Caki2 (cell line): ENCODE results near the gene APOL6. TPM values are rescaled to one million over a fixed set of nuclear protein-coding genes. Genes with fewer than 3 reads are reported as not detected.

Experiments used
- DNase-seq: peaks from one replicate; pipeline ENCODE4 v3.0.0-alpha.2; 2015; ENCODE audit warnings: low read depth
- in situ Hi-C: cut with HindIII; loops from 2 replicates; pipeline ENCODE4 v1.10.0; 2016; ENCODE audit warnings: low sequenced_read_pairs, low pct_unique_long_range_greater_than_20kb, mixed read lengths
- total RNA-seq: library from RNA; depleted of rRNA; stranded (reverse); fragments of >200 nt; shearing (Covaris generic); gene quantifications from 2 replicates; pipeline ENCODE4 v1.2.3, GENCODE V29; 2014; ENCODE audit warnings: low replicate concordance

Gene APOL6
- total RNA-seq, 1 experiment from 2014 or later: 21.3 TPM

- peak; percentile 45 for DNase-seq
- in situ Hi-C loops: no loop called here
Measured at GRCh38 chr22:35631597-35631996, 16.6 kb upstream of the APOL6 start.

DNA sequence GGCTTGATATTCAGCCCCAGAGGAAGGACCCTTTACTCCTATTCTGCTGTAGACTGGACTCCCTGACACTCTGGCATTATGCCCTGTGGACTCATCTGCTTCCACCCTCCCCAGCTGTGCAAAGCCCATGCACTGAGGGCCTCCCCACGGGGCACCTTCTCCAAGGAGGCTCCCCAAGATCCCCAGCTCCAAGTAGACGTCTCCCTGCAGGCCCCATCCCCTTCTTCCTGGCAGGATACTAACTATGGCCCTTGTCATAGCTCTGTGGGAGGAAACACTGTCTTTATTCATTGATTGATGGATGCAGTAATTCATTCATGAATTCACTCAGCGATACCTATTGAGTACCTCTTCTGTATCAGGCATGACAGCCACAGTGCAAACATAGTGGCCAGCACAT, 15.3 kb upstream of the APOL6 start:
- no peak for DNase-seq
- in situ Hi-C loops: no loop called here

DNA sequence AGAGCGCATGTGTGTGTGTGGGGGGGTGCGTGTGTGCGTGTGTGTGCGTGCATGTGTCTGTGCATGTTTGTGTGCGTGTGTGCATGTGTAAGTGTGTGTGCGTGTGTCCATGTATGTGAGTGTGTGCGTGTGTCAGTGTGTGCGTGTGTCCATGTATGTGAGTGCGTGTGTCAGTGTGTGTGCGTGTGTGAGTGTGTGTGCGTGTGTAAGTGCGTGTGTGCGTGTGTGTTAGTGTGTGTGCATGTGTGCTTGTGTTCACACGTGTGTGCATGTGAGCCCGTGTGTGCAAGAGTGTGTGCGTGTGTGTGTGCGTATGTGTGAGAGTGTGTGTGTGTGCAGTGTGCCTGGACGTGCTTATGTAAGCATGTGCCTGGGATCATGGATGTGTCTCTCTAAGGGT, 14.7 kb upstream of the APOL6 start:
- in situ Hi-C loops: no loop called here
- DNase-seq: no peak

- in situ Hi-C loops: no loop called here
Measured at GRCh38 chr22:35634015-35634414, 14.2 kb upstream of the APOL6 start.

GRCh38 chr22:35634943-35635540, 13.2 kb upstream of the APOL6 start:
- in situ Hi-C loops: no loop called here
- peak; percentile 49 for DNase-seq

More at GRCh38 chr22:35634015-35634414, 14.2 kb upstream of the APOL6 start:
- no peak for DNase-seq

DNA sequence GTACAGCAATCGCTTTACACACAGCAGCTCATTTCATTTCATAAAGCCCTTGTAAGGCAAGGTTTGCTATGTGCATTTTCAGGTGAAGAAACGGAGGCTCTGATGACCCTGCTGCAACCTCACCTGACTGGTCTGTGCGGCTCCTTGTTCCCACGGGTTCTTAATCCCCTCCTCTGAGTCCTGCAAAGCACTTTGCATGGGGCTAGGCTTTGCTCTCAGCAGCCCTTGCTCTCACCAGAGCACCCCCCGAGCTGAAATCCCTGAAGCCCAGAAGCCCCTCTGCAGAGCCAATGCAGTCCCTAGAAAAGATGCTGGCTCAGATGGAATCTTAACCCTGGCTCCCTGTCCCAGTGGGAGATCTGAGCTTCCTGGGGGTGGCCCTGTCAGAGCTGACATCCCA, 11.0 kb upstream of the APOL6 start:
- no peak for DNase-seq
- in situ Hi-C loops: no loop called here

- DNase-seq: no peak
- in situ Hi-C loops: no loop called here
Measured at GRCh38 chr22:35638001-35638400, 10.2 kb upstream of the APOL6 start.

DNA sequence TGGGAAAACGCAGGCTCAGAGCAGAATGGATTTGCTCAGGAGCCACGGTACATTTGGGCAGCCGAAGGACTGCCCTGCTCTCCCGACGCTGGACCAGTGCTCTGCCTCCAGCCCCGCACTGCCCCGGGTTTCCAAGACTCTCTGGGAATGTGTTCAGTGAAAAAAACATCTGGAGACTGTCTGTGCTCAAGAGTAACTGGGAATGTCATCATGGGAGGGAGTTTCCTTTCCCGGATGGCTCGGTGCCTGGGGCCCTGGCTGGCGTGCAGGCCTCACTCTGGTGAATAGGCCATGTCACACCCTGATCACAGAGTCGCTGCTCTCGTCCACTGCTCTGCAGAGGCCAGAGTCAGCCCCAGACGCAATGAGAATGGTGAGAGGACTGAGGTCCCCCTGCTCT, 9.8 kb upstream of the APOL6 start:
- in situ Hi-C loops: no loop called here
- DNase-seq: no peak

DNA sequence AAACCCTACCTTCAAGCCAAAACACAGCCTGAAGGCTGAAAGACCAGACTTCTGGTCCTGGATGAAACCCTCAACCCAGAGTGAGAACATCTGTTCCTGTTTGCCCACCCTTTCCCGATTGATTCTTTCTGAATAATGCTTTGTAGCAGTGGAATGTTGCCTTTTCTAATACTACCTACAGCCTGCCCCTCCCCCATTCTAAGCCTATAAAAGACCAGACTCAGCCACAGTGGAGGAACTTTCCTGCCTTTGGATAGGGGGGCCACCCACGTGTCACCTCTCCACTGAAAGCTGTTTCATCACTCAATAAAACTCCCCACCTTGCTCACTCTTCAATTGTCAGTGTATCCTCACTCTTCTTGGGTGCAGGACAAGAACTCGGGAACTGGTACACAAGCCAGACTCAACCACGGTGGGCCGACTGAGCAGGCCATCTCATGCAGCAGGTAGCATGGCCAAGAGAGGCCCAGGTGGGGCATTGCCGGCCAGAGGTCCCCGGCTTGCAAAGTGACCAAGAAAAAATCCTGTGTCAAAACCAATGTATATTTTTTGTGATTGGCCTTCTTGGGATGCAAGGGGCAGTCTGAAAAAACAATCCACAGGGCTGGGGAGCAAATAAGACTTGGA, 6.6 kb upstream of the APOL6 start:
- no peak for DNase-seq
- in situ Hi-C loops: no loop called here

DNA sequence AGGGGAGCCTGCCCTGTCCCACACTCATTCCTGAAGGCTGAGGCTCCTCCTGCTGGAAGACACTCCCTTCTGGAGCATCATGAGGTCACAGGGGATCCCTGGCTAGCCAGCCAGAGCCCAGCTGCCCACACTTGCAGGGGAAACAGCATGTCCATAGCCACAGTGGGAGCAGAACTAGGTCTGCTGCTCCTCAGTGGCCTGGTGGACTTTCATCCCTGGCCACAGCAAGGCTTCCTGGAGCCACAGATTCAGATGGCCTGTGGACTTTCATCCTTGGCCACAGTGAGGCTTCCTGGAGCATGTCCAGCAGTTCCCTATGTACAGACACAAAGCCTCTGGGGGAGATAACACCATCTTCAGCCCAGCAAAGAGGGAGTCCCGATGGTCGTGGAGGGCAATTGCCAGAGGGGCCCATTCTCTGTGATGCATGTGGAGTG, 5.9 kb upstream of the APOL6 start:
- in situ Hi-C loops: no loop called here
- no peak for DNase-seq

DNA sequence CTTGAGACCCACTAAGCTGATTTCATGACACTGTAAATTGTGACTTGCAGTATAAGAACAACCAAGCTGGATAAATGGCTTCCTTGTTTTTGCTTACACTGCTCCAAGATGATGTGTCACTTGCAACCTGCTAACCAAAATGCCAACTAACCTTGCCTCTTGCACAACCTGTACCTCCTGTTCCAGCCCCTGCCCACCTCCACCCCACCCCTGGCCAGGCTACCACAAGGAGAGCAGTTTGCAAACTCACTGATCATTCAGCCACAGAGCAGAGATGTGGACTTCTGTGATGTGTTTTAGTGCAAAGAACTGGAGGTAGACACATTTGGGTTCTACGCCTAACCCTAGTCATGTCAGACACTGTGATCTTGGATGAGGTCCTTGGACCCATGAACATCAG, 4.3 kb upstream of the APOL6 start:
- in situ Hi-C loops: no loop called here
- DNase-seq: no peak

DNA sequence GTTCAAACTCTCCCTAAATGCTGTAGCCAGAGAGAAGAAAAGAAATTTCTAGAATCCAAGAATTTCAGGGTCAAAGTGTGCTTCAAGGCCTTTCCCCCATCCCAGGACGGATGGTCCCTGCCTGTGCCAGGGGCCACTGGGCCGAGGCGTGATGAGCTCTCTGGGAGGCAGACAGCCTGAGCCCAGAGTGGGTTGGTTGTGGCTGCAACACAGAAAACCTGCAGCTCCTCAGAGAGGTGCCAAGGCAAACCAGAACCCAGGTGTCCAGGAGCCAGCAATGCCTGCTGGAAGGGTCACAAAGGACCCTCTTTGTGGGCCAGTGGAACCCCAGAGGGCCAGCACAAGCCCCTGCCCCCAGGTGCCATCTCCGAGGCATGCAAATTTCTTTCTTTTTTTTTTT, 2.6 kb upstream of the APOL6 start:
- in situ Hi-C loops: no loop called here

GRCh38 chr22:35649026-35649553, 844 bp downstream of the APOL6 start:
- DNase-seq: no peak

More for the DNA sequence above, 2.6 kb upstream of the APOL6 start:
- no peak for DNase-seq

DNA sequence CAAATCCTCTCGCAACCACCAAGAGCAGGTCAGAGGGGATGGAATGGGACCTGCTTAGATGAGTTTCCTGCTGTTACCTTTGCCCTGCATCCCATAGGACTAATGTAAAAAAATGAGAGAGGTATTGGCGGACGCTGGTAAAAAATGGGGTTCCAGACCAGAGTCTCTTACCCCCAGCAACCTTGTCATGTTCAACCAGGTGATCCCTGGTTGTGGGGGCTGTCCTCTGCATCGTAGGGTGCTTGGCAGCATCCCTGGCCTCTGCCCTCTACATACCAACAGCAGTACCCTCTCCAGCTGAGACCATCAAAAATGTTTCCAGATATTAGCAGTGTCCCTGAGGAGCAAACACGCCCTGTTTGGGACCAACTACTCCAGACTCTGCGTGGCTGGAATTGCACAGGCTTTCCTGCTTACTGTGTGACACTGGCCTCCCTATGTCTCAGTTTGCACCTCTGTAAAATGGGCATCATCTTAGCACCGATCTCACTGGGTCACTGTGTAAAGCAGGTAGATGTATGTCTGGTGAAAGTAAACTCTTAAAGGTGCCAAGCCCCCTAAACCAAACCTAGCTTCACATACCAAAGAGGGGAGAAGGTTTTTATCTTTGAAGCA, 1.5 kb downstream of the APOL6 start:
- no peak for DNase-seq
- in situ Hi-C loops: no loop called here

More at GRCh38 chr22:35649026-35649553, 844 bp downstream of the APOL6 start:
- in situ Hi-C loops: no loop called here

DNA sequence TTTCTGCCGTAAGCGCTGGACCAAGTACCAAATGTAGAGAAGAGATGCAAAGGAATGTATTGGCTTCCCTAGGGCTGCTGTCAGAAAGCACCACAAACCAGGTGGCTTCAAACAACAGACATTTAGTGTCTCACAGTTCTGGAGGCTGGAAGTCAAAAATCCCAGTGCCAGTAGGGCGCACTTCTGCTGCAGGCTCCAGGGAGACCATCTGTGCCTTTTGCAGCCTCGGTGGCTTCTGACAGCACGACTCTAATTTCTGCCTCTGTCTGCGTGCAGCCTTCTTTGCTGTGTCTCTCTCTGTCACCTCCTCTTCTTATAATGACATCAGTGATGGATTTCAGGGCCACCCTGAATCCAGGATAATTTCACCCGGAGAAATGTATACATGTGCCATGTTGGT, 2.8 kb downstream of the APOL6 start:
- in situ Hi-C loops: no loop called here
- DNase-seq: no peak

DNA sequence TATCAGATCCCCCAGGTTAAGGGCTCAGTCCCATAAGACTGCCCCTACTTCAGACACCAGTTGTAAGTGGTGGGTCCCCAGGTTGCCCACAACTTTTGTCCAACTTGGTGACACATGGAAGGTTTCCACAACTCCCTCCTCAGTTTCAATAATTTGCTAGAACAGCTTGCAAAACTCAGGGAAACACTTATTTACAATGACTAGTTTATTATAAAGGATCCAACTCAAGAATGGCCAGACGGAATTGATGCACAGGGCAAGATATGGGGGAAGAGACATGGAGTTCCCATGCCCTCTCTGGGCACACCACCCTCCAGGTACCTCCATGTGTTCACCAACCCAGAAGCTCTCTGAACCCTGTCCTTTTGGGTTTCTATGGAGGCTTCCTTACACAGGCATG, 5.6 kb downstream of the APOL6 start:
- in situ Hi-C loops: no loop called here
- DNase-seq: no peak

DNA sequence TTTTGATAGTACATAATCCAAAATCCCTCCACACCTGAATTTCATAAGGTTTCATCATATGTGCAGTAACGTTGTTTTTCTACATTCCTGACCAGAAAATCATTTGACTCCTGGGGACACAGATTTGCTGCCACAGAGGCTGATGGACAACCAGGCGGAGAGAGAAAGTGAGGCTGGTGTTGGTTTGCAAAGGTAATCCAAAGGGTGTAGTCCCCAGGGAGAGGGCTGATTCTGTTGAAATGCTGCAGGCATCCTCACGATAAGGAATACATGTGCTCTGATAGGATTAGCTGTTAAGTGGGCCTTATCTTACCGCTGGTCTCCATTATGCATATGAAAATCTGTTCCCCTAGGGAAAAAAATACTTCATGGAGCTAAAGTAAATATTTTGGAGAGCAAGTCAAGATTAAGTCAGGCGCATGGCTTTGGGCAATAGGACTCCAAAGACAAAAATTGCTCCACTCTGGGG, 8.1 kb downstream of the APOL6 start:
- in situ Hi-C loops: no loop called here
- DNase-seq: no peak

GRCh38 chr22:35657571-35658312, 9.5 kb downstream of the APOL6 start:
- in situ Hi-C loops: no loop called here
- no peak for DNase-seq
